IPS-11a (cell line): ENCODE measurements around the gene PRKG2.

ENCODE experiments used
- H3K4me3 ChIP-seq: one replicate; pipeline ENCODE4 v1.5.1; 2013; ENCODE audit warnings: low read depth, low read length, control low read depth

PRKG2 gene

DNA sequence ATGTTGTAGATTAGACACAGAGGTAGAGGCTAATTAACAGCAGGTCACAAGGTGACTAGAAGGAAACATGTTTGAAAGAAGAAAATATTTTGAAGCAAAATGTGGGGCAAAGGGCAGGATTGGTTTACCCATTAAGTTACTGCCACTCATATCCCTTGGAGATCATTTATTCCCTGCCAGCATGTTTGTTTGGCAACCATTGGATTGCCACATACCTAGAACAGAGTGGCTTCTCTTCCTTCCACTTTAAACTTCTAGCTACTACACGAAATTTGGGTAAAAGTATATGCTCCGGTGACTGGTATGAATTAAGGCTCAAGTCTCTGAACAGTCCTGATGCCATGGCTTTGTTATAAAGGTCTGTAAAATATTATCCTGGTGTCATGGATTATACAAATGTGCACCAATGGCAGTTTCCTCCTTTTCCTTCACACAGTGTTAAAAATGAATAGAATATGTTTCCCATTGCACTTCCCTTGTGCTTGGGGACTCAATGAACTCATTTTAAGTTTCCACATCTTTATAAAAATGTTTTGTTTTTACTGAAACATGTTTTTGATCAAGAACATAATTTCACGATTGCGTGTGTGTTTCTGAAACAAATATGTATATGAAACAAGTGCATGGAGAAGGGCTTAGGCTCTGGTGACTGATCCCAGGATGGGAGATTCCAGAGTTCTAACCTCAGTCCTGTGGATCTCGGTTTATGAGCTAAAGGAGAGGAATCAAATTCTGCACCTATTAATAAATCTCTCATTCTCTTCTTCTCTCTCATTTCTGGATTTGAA is 172.2 kb downstream of the PRKG2 start:
- H3K4me3 ChIP-seq: no peak overlapping the region

DNA sequence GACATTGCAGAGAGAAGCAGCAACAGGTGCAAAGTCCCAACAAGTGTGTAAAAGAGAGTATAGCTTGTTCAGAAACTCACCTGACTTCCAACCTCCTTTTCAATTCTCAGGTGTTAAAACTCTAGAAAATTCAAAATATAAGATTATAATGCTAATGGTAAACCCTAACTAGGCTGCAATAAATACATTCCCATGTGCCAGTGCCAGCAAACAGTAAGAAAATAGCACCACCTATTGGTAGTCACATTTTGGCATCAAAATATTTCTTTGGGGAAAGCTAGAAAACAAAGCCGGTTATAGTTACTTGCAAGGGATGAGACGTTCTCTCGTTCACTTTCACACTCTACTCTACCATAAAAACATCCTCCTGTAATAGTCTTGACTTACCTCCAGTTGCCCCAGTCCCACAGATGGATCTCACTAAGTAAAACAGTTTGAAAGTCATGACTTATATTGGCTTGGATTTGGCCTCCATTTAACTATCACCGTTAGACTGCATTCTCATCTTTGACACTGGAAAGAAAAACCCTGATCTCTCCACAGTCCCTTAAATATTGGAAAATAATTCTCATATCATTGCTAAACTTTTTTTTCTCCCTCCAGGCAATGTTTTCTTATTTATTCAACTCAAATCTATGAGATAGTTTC is 174.9 kb downstream of the PRKG2 start:
- H3K4me3 ChIP-seq: no peak overlapping the region

DNA sequence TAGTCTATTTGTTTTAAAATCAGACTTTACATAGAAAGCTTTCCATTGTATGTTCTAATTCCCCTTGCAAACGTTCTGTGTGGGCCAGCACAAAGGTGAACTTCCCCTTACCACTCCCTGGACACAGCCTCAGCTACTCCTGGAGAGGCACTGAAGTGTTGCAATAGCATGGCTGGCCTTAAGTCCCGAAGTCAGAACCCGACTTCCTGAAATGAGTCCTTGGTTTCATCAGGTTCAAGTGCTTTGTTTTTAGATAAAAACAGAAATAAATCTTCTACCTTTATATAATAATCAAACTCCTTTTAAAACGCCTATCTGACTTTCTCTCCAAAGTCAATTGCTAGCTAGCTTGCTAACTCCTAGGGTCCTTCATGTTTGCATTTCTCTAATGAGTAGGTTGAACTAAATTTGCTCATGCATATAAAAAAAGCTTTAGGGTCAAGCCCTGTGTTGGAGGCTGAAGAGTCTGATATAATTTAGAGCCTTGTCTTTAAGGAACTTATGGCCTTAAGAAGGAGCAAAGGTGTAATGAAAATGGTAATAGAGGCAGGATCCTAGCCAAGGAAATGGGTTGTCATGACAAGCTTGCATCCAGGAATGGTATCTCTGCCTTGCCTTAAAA is 175.6 kb downstream of the PRKG2 start:
- H3K4me3 ChIP-seq: no peak overlapping the region

DNA sequence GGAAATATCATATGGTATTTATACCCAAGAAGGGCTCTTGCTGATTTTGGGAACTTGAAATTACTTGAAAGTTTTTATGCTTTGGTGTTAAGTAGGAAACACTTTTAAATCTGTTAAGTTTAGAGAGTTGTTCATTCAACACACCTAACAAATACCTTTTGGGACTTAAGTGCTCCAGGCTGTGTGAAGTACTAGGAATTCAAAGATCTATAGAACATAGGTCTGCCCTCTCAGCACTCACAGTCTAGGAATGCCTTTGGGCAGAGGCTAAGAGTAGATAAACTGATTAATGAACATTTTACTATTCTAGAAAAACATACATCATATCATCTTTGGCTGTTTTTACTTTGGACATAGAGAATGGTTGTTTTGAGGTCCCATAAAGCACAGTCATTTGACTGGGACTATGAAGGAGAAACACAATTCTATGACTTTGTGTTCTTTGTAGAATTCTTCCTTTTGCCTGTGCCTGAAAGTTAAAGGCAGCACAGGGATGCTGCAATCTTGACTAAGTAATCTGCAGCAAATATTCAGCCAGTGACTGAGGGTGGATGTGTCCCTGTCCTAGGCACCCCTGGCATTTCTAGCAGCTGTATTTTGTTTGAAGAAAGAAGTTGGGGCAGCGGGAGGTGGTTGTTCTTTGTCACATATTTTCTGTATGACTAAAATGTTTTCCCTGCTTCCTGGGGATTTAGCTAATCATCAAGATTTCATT is 176.2 kb downstream of the PRKG2 start:
- no peak overlapping the region for H3K4me3 ChIP-seq
